K562 (cell line): ENCODE data around the gene STX3. TPM values are rescaled to one million over a fixed set of nuclear protein-coding genes. Genes with fewer than 3 reads are reported as not detected.

Experiments
- AFF4 ChIP-seq: sonication (generic); formaldehyde crosslinking; IDR thresholded peaks from 2 replicates; pipeline ENCODE4 v1.8.0; 2023; ENCODE audit warnings: mild to moderate bottlenecking, missing genetic modification reagents
- CBFA2T3 ChIP-seq: fragments of 450-650 bp; IDR thresholded peaks from 2 replicates; pipeline ENCODE4 v1.6.1; 2017
- E2F3 ChIP-seq: fragments of 250-450 bp; sonication (Bioruptor Pico); IDR thresholded peaks from 2 replicates; pipeline ENCODE4 v1.4.0; 2020; ENCODE audit warnings: mild to moderate bottlenecking
- E2F6 ChIP-seq, 2 experiments: IDR thresholded peaks; 2 replicates each; pipeline ENCODE4 v1.6.1; 2011; ENCODE audit warnings: borderline replicate concordance in 1 of 2, control low read depth in 1 of 2, low read depth in 1 of 2, low read length in 1 of 2, mild to moderate bottlenecking in 1 of 2, mixed read lengths in 1 of 2, moderate library complexity in 1 of 2; ENCODE audit not compliant: insufficient read depth in 1 of 2, insufficient read length in 1 of 2, poor library complexity in 1 of 2, severe bottlenecking in 1 of 2; ENCODE audit errors: extremely low read depth in 1 of 2
- MYNN ChIP-seq, 2 experiments: sonication (generic); formaldehyde crosslinking in 1 of 2; IDR thresholded peaks; 2 replicates each; pipeline versions ENCODE4 v1.5.0 to v1.6.1; 2016 to 2020; ENCODE audit warnings: antibody characterized with exemption in 1 of 2, missing genetic modification reagents in 1 of 2
- NFE2L1 ChIP-seq: fragments of 450-650 bp; IDR thresholded peaks from 2 replicates; pipeline ENCODE4 v1.6.1; 2016; ENCODE audit warnings: missing genetic modification characterization, low read depth, mild to moderate bottlenecking, missing compliant biosample characterization, moderate library complexity, borderline replicate concordance
- NUFIP1 ChIP-seq: fragments of 450-650 bp; IDR thresholded peaks from 2 replicates; pipeline ENCODE4 v1.6.1; 2018; ENCODE audit not compliant: partially characterized antibody
- PHTF2 ChIP-seq: fragments of 250-450 bp; sonication (Bioruptor Pico); IDR thresholded peaks from 2 replicates; pipeline ENCODE4 v1.5.0; 2021; ENCODE audit warnings: mild to moderate bottlenecking
- RHOXF2B ChIP-seq: fragments of 250-450 bp; sonication (Bioruptor Pico); conservative IDR thresholded peaks from 2 replicates; pipeline ENCODE4 v1.5.1; 2021
- SETDB1 ChIP-seq: IDR thresholded peaks from one replicate; pipeline ENCODE4 v1.6.1; 2012; ENCODE audit warnings: low read length, control low read depth, inconsistent platforms
- SMARCA4 ChIP-seq: fragments of 450-650 bp; IDR thresholded peaks from 2 replicates; pipeline ENCODE4 v1.6.1; 2016
- TEAD2 ChIP-seq: fragments of 450-650 bp; IDR thresholded peaks from 2 replicates; pipeline ENCODE4 v1.6.1; 2016; ENCODE audit warnings: missing genetic modification characterization, control low read depth, missing compliant biosample characterization
- ZFP1 ChIP-seq: fragments of 450-650 bp; formaldehyde crosslinking; IDR thresholded peaks from 2 replicates; pipeline ENCODE4 v1.4.0; 2020; ENCODE audit warnings: mild to moderate bottlenecking, mixed read lengths
- ZFX ChIP-seq: sonication (generic); formaldehyde crosslinking; IDR thresholded peaks from 2 replicates; pipeline ENCODE4 v1.8.0; 2022; ENCODE audit warnings: mild to moderate bottlenecking, missing genetic modification reagents, moderate library complexity
- ZNF197 ChIP-seq: fragments of 200-800 bp; sonication (Bioruptor generic); IDR thresholded peaks from 2 replicates; pipeline ENCODE4 v1.6.1; 2016; ENCODE audit warnings: low read depth, missing genetic modification characterization, missing compliant biosample characterization
- ZNF24 ChIP-seq: fragments of 450-650 bp; IDR thresholded peaks from 2 replicates; pipeline ENCODE4 v1.6.1; 2016
- ZNF253 ChIP-seq: fragments of 250-450 bp; sonication (Bioruptor Pico); conservative IDR thresholded peaks from 2 replicates; pipeline ENCODE4 v1.6.1; 2021; ENCODE audit warnings: mild to moderate bottlenecking
- ZNF384 ChIP-seq: IDR thresholded peaks from 2 replicates; pipeline ENCODE4 v1.6.1; 2012; ENCODE audit warnings: low read depth, low read length, improper control_type of control experiment
- ZNF583 ChIP-seq: fragments of 250-450 bp; sonication (Bioruptor Pico); IDR thresholded peaks from 2 replicates; pipeline ENCODE4 v1.4.0; 2020
- polyA plus RNA-seq, 8 experiments: library from polyadenylated mRNA; depleted of rRNA in 4 of 8; stranded (reverse) in 5 of 8; unstranded in 3 of 8; fragments of >200 nt; fragmentation: Nextera tagmentation in 2 of 8; fragmentation: Illumina TruSeq in 1 of 8; extraction: Ambion mirVana in 2 of 8; extraction: Trizol in 1 of 8; gene quantifications; 2 replicates each; pipeline versions ENCODE4 v1.2.1 to v1.2.3, GENCODE V29; 2011 to 2014; ENCODE audit warnings: inconsistent platforms in 1 of 8, missing spikeins in 1 of 8
- total RNA-seq, 7 experiments: library from RNA; depleted of rRNA in 6 of 7; stranded (reverse); fragments of >200 nt in 6 of 7; fragmentation: Illumina TruSeq in 2 of 7; extraction: Trizol in 2 of 7; gene quantifications; 2 replicates each; pipeline versions ENCODE4 v1.2.1 to v1.2.3, GENCODE V29; 2011 to 2021; ENCODE audit warnings: low replicate concordance in 1 of 7
- TF ChIP-seq, protein P1 (sequence below): sonication (generic); formaldehyde crosslinking; IDR thresholded peaks from 2 replicates; pipeline ENCODE4 v1.8.0; 2022; ENCODE audit warnings: mild to moderate bottlenecking, missing genetic modification reagents, borderline replicate concordance
- TF ChIP-seq, protein P2 (sequence below): sonication (generic); formaldehyde crosslinking; IDR thresholded peaks from 2 replicates; pipeline ENCODE4 v1.9.0; 2022; ENCODE audit warnings: mild to moderate bottlenecking, missing genetic modification reagents

Gene STX3
- total and polyA plus RNA-seq, 9 of the 15 experiments (the other 6 are each of a cell fraction or from before 2014, with no cell fraction given): 12.0 to 91.6 (median 48.7) TPM

- TF ChIP-seq AFF4 (CRISPR knock-in tag) (0 out of 2 replicates have a peak, but pooled peaks have one; percentile 61), MYNN (IDR thresholded peaks at IDR 0.05) (peak; percentile 60; the same call in 1 of the 2 replicates), MYNN (CRISPR knock-in tag; IDR thresholded peaks at IDR 0.05) (no peak), ZNF24 (peak; percentile 66; the same call in 1 of the 2 replicates), ZNF583 (CRISPR knock-in tag) (no peak), ZFP1 (CRISPR knock-in tag) (no peak), TEAD2 (tag) (no peak), SMARCA4 (no peak), ZNF384 (peak; percentile 16; the same call in 1 of the 2 replicates), ZNF253 (no peak), CBFA2T3 (no peak), E2F3 (CRISPR knock-in tag) (0 out of 2 replicates have a peak, but pooled peaks have one; percentile 28), ZFX (CRISPR knock-in tag) (peak; percentile 59), ZNF197 (peak; percentile 82; the same call in 1 of the 2 replicates), RHOXF2B (CRISPR knock-in tag) (no peak), NUFIP1 (no peak), PHTF2 (CRISPR knock-in tag) (peak; percentile 6; the same call in 1 of the 2 replicates), E2F6 (IDR thresholded peaks at IDR 0.05; ENCODE audit: borderline replicate concordance in 1 of 2, extremely low read depth in 1 of 2, insufficient read depth in 1 of 2, insufficient read length in 1 of 2, low read depth in 1 of 2, low read length in 1 of 2, poor library complexity in 1 of 2, severe bottlenecking in 1 of 2) (peak; percentile 56 to 66), NFE2L1 (tag) (no peak), SETDB1 (no peak)
- TF ChIP-seq, protein P1, sequence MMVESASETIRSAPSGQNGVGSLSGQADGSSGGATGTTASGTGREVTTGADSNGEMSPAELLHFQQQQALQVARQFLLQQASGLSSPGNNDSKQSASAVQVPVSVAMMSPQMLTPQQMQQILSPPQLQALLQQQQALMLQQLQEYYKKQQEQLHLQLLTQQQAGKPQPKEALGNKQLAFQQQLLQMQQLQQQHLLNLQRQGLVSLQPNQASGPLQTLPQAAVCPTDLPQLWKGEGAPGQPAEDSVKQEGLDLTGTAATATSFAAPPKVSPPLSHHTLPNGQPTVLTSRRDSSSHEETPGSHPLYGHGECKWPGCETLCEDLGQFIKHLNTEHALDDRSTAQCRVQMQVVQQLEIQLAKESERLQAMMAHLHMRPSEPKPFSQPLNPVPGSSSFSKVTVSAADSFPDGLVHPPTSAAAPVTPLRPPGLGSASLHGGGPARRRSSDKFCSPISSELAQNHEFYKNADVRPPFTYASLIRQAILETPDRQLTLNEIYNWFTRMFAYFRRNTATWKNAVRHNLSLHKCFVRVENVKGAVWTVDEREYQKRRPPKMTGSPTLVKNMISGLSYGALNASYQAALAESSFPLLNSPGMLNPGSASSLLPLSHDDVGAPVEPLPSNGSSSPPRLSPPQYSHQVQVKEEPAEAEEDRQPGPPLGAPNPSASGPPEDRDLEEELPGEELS: 0 out of 2 replicates have a peak, but pooled peaks have one; percentile 58
- TF ChIP-seq, protein P2, sequence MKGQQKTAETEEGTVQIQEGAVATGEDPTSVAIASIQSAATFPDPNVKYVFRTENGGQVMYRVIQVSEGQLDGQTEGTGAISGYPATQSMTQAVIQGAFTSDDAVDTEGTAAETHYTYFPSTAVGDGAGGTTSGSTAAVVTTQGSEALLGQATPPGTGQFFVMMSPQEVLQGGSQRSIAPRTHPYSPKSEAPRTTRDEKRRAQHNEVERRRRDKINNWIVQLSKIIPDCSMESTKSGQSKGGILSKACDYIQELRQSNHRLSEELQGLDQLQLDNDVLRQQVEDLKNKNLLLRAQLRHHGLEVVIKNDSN: 0 out of 2 replicates have a peak, but pooled peaks have one; percentile 27
Observed at GRCh38 chr11:59810189-59810910, 55.2 kb downstream of the STX3 start, which contains the start of gene MRPL16 (continued).
